T-helper 2 cell (primary cell): ENCODE measurements around the gene TNFRSF8.

Experiments
- DNase-seq, 5 experiments: peaks; one replicate each; pipeline versions ENCODE4 v3.0.0 to v3.0.0-alpha.2; 2012 to 2022

TNFRSF8 gene

GRCh38 chr1:12177156-12177998 is 114.3 kb downstream of the TNFRSF8 start:
- DNase-seq = peak in 1 of 5 experiments; percentile 61

GRCh38 chr1:12177999-12178441 is 114.9 kb downstream of the TNFRSF8 start:
- peak; percentile 68 to 94 (median 92) for DNase-seq

GRCh38 chr1:12178511-12178910 is 115.4 kb downstream of the TNFRSF8 start:
- no peak for DNase-seq

- DNase-seq = peak; percentile 53 to 97 (median 82)
Observed at GRCh38 chr1:12179111-12179519, 116.0 kb downstream of the TNFRSF8 start.

- no peak for DNase-seq
Observed at GRCh38 chr1:12179676-12180075, 116.6 kb downstream of the TNFRSF8 start.

- no peak for DNase-seq
Observed at GRCh38 chr1:12180315-12180714, 117.2 kb downstream of the TNFRSF8 start.

- no peak for DNase-seq
Observed at GRCh38 chr1:12180903-12181302, 117.8 kb downstream of the TNFRSF8 start.

- no peak for DNase-seq
Observed at GRCh38 chr1:12181568-12181967, 118.5 kb downstream of the TNFRSF8 start.

GRCh38 chr1:12182410-12182984 is 119.4 kb downstream of the TNFRSF8 start:
- DNase-seq = no peak

- DNase-seq = no peak
Observed at GRCh38 chr1:12183095-12183794, 120.1 kb downstream of the TNFRSF8 start.

GRCh38 chr1:12184008-12184681 is 121.0 kb downstream of the TNFRSF8 start:
- no peak for DNase-seq

- DNase-seq = no peak
Observed at GRCh38 chr1:12185036-12185917, 122.2 kb downstream of the TNFRSF8 start.

- DNase-seq = no peak
Observed at GRCh38 chr1:12185918-12186678, 123.0 kb downstream of the TNFRSF8 start.

- no peak for DNase-seq
Observed at GRCh38 chr1:12186679-12186985, 123.5 kb downstream of the TNFRSF8 start.

- DNase-seq = no peak
Observed at GRCh38 chr1:12188115-12188514, 125.0 kb downstream of the TNFRSF8 start.

- no peak for DNase-seq
Observed at GRCh38 chr1:12188657-12189327, 125.7 kb downstream of the TNFRSF8 start.

- DNase-seq = no peak
Observed at GRCh38 chr1:12189328-12189682, 126.2 kb downstream of the TNFRSF8 start.

- DNase-seq = no peak
Observed at GRCh38 chr1:12191242-12192032, 128.3 kb downstream of the TNFRSF8 start.
